Activated CD8-positive, alpha-beta T cell treated with anti-CD3 and anti-CD28 coated beads for 36 hours (primary cell): ENCODE measurements around the gene PPP1R13B. TPM values are rescaled to one million over a fixed set of nuclear protein-coding genes. Genes with fewer than 3 reads are reported as not detected.

Source experiments
- ATAC-seq: fragments of 200-7000 bp; cut with Tn5 transposase; one replicate; pipeline ENCODE4 v1.10.0; 2021; ENCODE audit warnings: mild to moderate bottlenecking, moderate library complexity
- CTCF ChIA-PET: fragments of 350-600 bp; sonication (Branson Sonifier 250); formaldehyde crosslinking; loops from one replicate; lab custom pipeline; 2021; ENCODE audit warnings: antibody characterized with exemption; lab: Charles Lee
- POLR2A ChIA-PET: fragments of 350-600 bp; sonication (Branson Sonifier 250); formaldehyde crosslinking; loops from one replicate; lab custom pipeline; 2021; ENCODE audit warnings: antibody characterized with exemption; lab: Charles Lee
- DNase-seq: peaks from one replicate; pipeline ENCODE4 v3.0.0-alpha.2; 2020
- H3K27ac Mint-ChIP-seq: one replicate; pipeline ENCODE4 v1.8.0; 2021; ENCODE audit warnings: mild to moderate bottlenecking, mixed read lengths
- H3K27me3 Mint-ChIP-seq: one replicate; pipeline ENCODE4 v1.8.0; 2021; ENCODE audit warnings: mixed read lengths
- H3K36me3 Mint-ChIP-seq: one replicate; pipeline ENCODE4 v1.8.0; 2021; ENCODE audit warnings: low read depth, mixed read lengths
- H3K4me1 Mint-ChIP-seq: one replicate; pipeline ENCODE4 v1.8.0; 2021; ENCODE audit warnings: low read depth, mixed read lengths
- H3K4me3 Mint-ChIP-seq: one replicate; pipeline ENCODE4 v1.8.0; 2021; ENCODE audit warnings: mild to moderate bottlenecking, moderate library complexity, mixed read lengths
- H3K9me3 Mint-ChIP-seq: one replicate; pipeline ENCODE4 v1.8.0; 2021; ENCODE audit warnings: mixed read lengths
- CTCF ChIP-seq: fragments of 200-600 bp; IDR thresholded peaks from one replicate; pipeline ENCODE4 v1.8.0; 2022; ENCODE audit warnings: antibody characterized with exemption, mild to moderate bottlenecking
- intact Hi-C: fragments of 100-400 bp; cut with micrococcal nuclease; formaldehyde crosslinking; loops from one replicate; pipeline ENCODE4 v1.10.0; 2022
- total RNA-seq, 2 experiments: library from RNA; stranded (reverse); gene quantifications; one replicate each; pipeline ENCODE4 v1.2.3, GENCODE V29; 2021

Gene PPP1R13B
- total RNA-seq, 2 experiments from 2014 or later: 11.9 to 14.5 TPM

DNA sequence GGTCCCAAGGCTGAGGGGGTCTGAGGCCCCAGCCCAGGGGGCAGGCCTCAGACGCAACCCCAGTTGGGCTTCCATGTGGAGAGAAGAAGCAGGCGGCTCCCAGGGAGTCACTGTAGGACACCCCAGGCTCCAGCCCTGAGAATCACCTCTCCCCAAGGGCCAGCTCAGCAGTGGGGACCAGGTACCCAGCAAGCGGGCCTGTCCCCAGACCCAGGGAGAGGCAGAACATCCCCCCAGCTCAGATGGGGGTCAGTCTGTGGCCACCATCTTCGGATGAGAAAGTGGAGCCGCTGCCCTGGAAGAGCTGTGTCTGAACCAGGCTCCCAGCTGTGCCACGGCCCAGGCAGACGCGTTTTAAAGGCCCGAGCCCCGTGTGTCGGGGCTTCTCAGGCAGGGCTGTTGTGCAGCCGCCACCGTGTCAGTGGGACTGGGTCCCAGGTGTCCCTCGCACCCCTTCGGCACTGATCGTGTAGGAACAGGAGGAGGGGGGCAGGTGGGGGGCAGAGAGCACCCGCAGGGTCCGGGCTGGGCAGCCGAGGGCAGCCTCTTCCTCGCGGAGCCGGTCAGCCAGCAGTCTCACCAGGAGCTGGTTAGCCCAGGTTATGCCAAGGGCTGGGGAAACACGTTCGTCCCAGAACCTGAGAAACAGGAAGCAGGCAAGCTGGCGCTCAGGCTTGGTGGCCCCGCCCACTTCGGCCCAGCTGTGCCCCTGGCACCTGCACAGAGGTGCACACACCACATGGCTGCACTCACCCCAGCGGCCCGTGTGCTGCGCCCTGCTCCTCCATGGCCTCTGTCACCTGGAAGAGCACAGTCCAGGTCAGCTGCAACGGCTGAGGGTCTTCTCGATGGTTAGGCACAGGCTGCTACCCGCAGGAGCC, 148.8 kb downstream of the PPP1R13B start:
- Mint-ChIP-seq H3K4me1 (peaks cover 6% of the 10 kb centered on the region), H3K4me3 (no peak overlapping the region), H3K27me3 (no peaks in the 10 kb centered on the region), H3K36me3 (peaks cover 12% of the 10 kb centered on the region), H3K27ac (no peak overlapping the region), H3K9me3 (no peaks in the 10 kb centered on the region)
- ATAC-seq: no peak
- no peak for DNase-seq
- intact Hi-C loops: no loop called here
- ChIA-PET POLR2A (interaction anchor here (1.2 to 6.2 kb wide), 3 partner anchors 11 to 15 kb away, joined by 4 to 41 read pairs (median 7); partner anchors contain the start of genes XRCC3 and ZFYVE21), CTCF (no interaction called here)
- TF ChIP-seq CTCF: no peak

- Mint-ChIP-seq H3K27ac (peak overlapping the region; percentile 4), H3K36me3 (peaks cover 12% of the 10 kb centered on the region), H3K4me1 (peaks cover 6% of the 10 kb centered on the region), H3K4me3 (no peak overlapping the region), H3K27me3 (no peaks in the 10 kb centered on the region), H3K9me3 (no peaks in the 10 kb centered on the region)
- no peak for ATAC-seq
- TF ChIP-seq CTCF: no peak
- CTCF ChIA-PET: no interaction called here
- DNase-seq: no peak
- intact Hi-C loops: no loop called here
- POLR2A ChIA-PET: interaction anchor here (2.1 kb wide), 1 partner anchor 16 kb away, joined by 7 read pairs; no protein-coding TSS in a partner anchor
Measured at GRCh38 chr14:103697603-103698379, 149.6 kb downstream of the PPP1R13B start.

- no peak for TF ChIP-seq CTCF
- ChIA-PET CTCF (no interaction called here), POLR2A (interaction anchor here (1.2 to 2.1 kb wide), 3 partner anchors 9 to 16 kb away, joined by 3 to 7 read pairs (median 4); no protein-coding TSS in a partner anchor)
- no peaks in the 10 kb centered on the region for H3K27me3 Mint-ChIP-seq
- peaks cover 12% of the 10 kb centered on the region for H3K36me3 Mint-ChIP-seq
- no peaks in the 10 kb centered on the region for H3K9me3 Mint-ChIP-seq
- ATAC-seq: no peak
- H3K4me1 Mint-ChIP-seq: peaks cover 6% of the 10 kb centered on the region
- intact Hi-C loops: no loop called here
- no peak for DNase-seq
- no peak overlapping the region for H3K4me3 Mint-ChIP-seq
- H3K27ac Mint-ChIP-seq: peak overlapping the region; percentile 4
Measured at GRCh38 chr14:103697206-103697602, 150.2 kb downstream of the PPP1R13B start.

DNA sequence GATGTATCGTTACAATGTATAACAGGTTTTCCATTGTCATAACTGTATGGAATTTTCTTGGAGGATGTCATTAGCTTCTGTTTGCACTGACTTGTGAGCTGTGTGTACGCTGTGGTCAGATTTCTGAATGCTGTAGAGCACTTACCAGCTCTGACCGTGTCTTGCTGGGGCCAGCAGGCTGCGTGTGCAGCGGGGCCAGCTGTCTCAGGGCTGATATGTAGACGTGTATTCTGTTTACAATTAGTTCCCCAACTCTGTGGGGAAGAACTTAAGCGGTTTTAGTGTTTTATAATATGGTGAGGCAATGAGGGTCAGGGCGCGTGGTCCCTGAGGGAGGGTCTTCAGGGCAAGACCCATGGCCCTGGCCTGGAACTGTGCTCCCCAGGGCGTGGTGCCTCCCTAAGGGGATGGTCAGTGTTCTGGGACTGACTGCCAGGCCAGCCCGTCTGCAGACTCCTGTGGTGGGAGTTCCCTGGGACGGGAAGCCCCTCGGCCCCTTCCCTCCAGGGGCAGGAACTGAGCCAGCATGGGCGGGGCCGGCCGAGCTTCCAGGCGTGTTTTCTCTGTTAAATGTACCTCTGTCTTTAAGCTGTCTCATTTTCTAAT, 150.8 kb downstream of the PPP1R13B start:
- H3K36me3 Mint-ChIP-seq: peaks cover 9% of the 10 kb centered on the region
- H3K27me3 Mint-ChIP-seq: no peaks in the 10 kb centered on the region
- intact Hi-C loops: no loop called here
- ChIA-PET POLR2A (interaction anchor here (1.2 to 2.1 kb wide), 3 partner anchors 8 to 17 kb away, joined by 3 to 7 read pairs (median 4); no protein-coding TSS in a partner anchor), CTCF (interaction anchor here (0.8 kb wide), 1 partner anchor 17 kb away, joined by 3 read pairs; no protein-coding TSS in a partner anchor)
- ATAC-seq: no peak
- TF ChIP-seq CTCF: no peak
- no peaks in the 10 kb centered on the region for H3K9me3 Mint-ChIP-seq
- H3K27ac Mint-ChIP-seq: no peak overlapping the region
- no peak overlapping the region for H3K4me3 Mint-ChIP-seq
- no peak for DNase-seq
- H3K4me1 Mint-ChIP-seq: peaks cover 6% of the 10 kb centered on the region
